Heart left ventricle (tissue), 16 donors: ENCODE measurements around the gene MCC. TPM values are rescaled to one million over a fixed set of nuclear protein-coding genes. Genes with fewer than 3 reads are reported as not detected.

ENCODE experiments used
- ATAC-seq, 4 donors: fragments of 200-7000 bp; cut with Tn5 transposase; one replicate each; pipeline ENCODE4 v1.9.1; 2020 to 2022; ENCODE audit warnings: moderate library complexity in 4 of 4, mild to moderate bottlenecking in 3 of 4, moderate number of reproducible peaks in 1 of 4
- DNase-seq, 5 donors: peaks; one replicate each; pipeline ENCODE4 v3.0.0-alpha.2; 2020
- H3K27ac ChIP-seq, 12 donors: fragments of 200-600 bp; sonication (generic) in 4 of 12; one replicate each; pipeline versions ENCODE4 v1.5.0 to v1.8.0; 2016 to 2022; ENCODE audit warnings: mild to moderate bottlenecking in 2 of 12
- H3K27me3 ChIP-seq, 9 donors: fragments of 200-600 bp; sonication (generic) in 2 of 9; one replicate each; pipeline versions ENCODE4 v1.5.1 to v1.8.0; 2016 to 2022; ENCODE audit warnings: mild to moderate bottlenecking in 3 of 9
- H3K36me3 ChIP-seq, 9 donors: fragments of 200-600 bp; sonication (generic) in 2 of 9; one replicate each; pipeline versions ENCODE4 v1.5.0 to v1.8.0; 2018 to 2022; ENCODE audit warnings: mild to moderate bottlenecking in 2 of 9
- H3K4me1 ChIP-seq, 12 donors: fragments of 200-600 bp; sonication (generic) in 4 of 12; one replicate each; pipeline versions ENCODE4 v1.5.0 to v1.8.0; 2016 to 2022; ENCODE audit warnings: mild to moderate bottlenecking in 3 of 12
- H3K4me3 ChIP-seq, 12 donors: fragments of 200-600 bp; sonication (generic) in 4 of 12; one replicate each; pipeline versions ENCODE4 v1.5.0 to v1.8.0; 2017 to 2022; ENCODE audit warnings: mild to moderate bottlenecking in 9 of 12, moderate library complexity in 4 of 12
- H3K9me3 ChIP-seq, 12 donors: fragments of 200-600 bp; sonication (generic) in 4 of 12; one replicate each; pipeline versions ENCODE4 v1.5.0 to v1.8.0; 2016 to 2022; ENCODE audit warnings: mild to moderate bottlenecking in 1 of 12
- POLR2A ChIP-seq, 2 donors: fragments of 450-650 bp; IDR thresholded peaks; one replicate each; pipeline ENCODE4 v1.6.1; 2017; ENCODE audit warnings: antibody characterized with exemption in 2 of 2, mild to moderate bottlenecking in 2 of 2, moderate library complexity in 2 of 2
- WGBS, 4 donors: extraction: QIAGEN DNeasy Blood & Tissue Kit in 2 of 4; methylation state at CpG; one replicate each; pipeline versions ENCODE4 v1.1.5 to v1.1.7; 2013 to 2018; 5-methylcytosine and 5-hydroxymethylcytosine counted together
- intact Hi-C, 10 donors: fragments of 100-400 bp; cut with DNase I; formaldehyde crosslinking; loops; one replicate each; pipeline versions ENCODE4 v1.11.1 to v1.14.2; 2022
- polyA plus RNA-seq, 2 donors: library from polyadenylated mRNA; stranded (reverse); fragments of 200-250 nt; gene quantifications; one replicate each; pipeline ENCODE4 v1.2.3, GENCODE V29; 2013
- total RNA-seq, 9 donors: library from RNA; depleted of rRNA in 2 of 9; stranded (reverse); fragments of >200 nt in 2 of 9; fragmentation: NEBNext Ultra II Directional in 3 of 9; extraction: Animal tissue kit (Norgen Biotek cat#: 25700) in 3 of 9; gene quantifications; one replicate each; pipeline versions ENCODE4 v1.1.0 to v1.2.4, GENCODE V29; 2016 to 2023
- TF ChIP-seq, protein P1 (sequence below), 12 donors: fragments of 200-600 bp; sonication (generic) in 4 of 12; IDR thresholded peaks; one replicate each; pipeline versions ENCODE4 v1.5.0 to v1.8.0; 2018 to 2022; ENCODE audit warnings: antibody characterized with exemption in 12 of 12, mild to moderate bottlenecking in 5 of 12
- donor health status: ischemic (EF 13 %, LVEDD 7.1; RV severe dilation, severe dysfunction).
- donor health status: healthy with polysubstance abuse.
- donor health status: DM: no; HTN: yes; CAD: no.
- donor health status: DM: no; HTN: no; CAD: no.
- donor health status: ischemic (EF 25% LVEDD 6.9; RV normal size, moderate dysfunction).
- donor health status: ischemic (EF 25% LVEDD 5.7; RV mildly dilated, moderate dysfunction).
- donor health status: healthy.
- donor health status: DM: yes; HTN: yes; CAD: no.
- donor health status: ischemic (EF 35%, LVEDD 5.7; RV mildly dilated, moderate dysfunction).
- donor health status: nonischemic (EF 11% LVEDD 7.7; RV severe dilation, severe dysfunction).
- donor health status: DM: yes; HTN: yes; CAD: no.
- donor health status: PGD.
- donor health status: ischemic (EF 29% LVEDD 5.4; RV normal size, mild dysfunction).
- donor health status: nonischemic (EF 23%, LVEDD 6.1; RV moderate dilation, normal function).

MCC gene
- total and polyA plus RNA-seq, 11 donors: 6.1 to 33.8 (median 24.3) TPM

DNA sequence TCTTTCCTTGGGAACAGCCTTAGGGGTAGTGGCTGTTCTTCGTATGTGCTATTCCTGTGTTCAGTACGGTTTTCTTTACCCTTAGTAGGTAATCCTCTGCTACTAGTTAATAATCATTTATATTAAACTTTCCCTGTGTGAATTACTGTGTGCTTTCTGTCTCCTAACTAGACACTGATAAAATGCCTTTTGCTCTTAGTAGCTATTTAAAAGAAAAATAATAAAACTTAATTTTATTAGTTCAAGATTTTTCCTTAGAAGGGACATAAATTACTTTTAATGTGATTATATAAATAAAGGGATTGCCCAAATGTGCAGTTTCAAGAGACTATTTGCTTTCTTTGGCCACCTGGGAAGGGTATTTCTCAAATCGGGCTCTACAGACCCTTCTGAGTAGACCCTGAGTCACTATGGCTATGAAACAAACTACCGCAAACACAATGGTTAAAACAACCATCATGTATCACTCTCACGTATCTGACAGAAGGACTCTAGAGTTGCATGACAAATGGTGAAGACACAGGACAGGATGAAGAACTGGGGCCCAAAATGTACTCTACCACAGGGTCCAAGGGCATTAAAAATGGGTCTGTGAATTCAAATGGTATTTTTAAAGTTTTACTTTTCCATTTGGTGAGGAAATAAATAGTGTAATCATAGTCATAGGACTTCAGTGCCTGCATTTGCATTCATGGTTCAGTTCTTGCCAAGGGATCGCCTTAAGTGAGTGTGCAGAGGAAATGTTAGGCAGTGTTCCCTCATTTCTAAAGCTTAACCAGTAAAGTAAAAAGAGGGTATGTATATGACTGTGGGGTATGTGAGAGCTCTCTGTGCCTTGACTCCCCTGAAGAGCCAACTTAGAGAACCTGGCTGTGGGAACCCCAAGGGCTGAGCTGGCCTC lies 150.5 kb downstream of the MCC start:
- WGBS, 4 donors: 87 to 91% (median 91%) methylated on average over 6 of the region's 6 CpGs
- Histone ChIP-seq H3K27ac (no peak overlapping the region), H3K4me1 (peaks cover 0 to 17% (median 0%) of the 10 kb centered on the region in 12 donors), H3K9me3 (no peaks in the 10 kb centered on the region), H3K27me3 (no peaks in the 10 kb centered on the region), H3K4me3 (no peak overlapping the region), H3K36me3 (no peaks in the 10 kb centered on the region)
- DNase-seq (no peak), ATAC-seq (no peak)
- intact Hi-C loops: loop anchor here (2.0 to 10.0 kb wide), 7 partner anchors 173 to 1163 kb away; partner anchors contain the start of gene YTHDC2 (in 7 of the 10)
- no peak for TF ChIP-seq POLR2A (IDR thresholded peaks at IDR 0.05)
- TF ChIP-seq, protein P1, sequence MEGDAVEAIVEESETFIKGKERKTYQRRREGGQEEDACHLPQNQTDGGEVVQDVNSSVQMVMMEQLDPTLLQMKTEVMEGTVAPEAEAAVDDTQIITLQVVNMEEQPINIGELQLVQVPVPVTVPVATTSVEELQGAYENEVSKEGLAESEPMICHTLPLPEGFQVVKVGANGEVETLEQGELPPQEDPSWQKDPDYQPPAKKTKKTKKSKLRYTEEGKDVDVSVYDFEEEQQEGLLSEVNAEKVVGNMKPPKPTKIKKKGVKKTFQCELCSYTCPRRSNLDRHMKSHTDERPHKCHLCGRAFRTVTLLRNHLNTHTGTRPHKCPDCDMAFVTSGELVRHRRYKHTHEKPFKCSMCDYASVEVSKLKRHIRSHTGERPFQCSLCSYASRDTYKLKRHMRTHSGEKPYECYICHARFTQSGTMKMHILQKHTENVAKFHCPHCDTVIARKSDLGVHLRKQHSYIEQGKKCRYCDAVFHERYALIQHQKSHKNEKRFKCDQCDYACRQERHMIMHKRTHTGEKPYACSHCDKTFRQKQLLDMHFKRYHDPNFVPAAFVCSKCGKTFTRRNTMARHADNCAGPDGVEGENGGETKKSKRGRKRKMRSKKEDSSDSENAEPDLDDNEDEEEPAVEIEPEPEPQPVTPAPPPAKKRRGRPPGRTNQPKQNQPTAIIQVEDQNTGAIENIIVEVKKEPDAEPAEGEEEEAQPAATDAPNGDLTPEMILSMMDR (IDR thresholded peaks at IDR 0.05): no peak

DNA sequence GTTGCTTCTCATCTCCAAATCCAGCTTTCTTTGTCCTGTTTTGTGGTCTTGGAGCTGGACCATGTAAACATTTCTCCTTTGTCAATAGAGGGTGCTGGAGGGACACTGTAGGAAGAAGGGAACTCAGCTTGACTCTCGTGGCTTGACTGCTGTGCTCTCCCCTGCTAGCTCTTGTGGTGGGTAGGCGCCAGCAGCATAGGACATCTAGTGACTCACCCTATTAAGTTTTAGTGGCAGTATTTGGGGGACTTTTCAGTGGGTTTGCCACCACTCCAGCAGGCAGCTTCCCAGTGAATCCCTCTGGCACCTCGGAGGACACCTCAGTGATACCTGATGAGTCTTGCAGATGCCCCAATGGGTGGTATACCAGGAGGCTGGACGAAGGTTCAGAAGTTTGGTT lies 151.3 kb downstream of the MCC start:
- DNase-seq: peak in 4 of 5 donors; percentile 39 to 53 (median 40)

DNA sequence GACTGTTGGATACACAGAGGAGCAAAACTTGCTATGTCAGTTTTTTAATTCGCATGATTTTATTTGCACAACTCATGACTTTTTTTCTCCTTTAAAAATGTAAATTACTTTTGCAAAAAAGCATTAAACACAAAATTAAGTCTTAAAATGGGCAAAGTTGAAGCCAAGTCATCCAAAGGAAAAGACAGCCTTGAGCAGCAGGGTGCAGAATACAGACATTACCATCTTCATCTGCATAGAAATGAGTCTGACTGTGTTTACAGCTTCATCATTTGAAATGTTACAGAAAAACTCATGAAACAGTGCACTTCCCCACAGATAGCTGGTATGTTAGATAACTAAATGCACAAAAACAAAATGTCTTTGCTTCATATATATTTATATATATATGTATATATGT lies 154.8 kb downstream of the MCC start:
- Histone ChIP-seq H3K4me1 (peaks cover 0 to 17% (median 7%) of the 10 kb centered on the region in 12 donors), H3K27ac (no peak overlapping the region), H3K9me3 (peaks cover 0 to 5% (median 0%) of the 10 kb centered on the region in 12 donors), H3K27me3 (no peaks in the 10 kb centered on the region), H3K36me3 (no peaks in the 10 kb centered on the region), H3K4me3 (no peak overlapping the region)
- no peak for ATAC-seq
- TF ChIP-seq, protein P1 (IDR thresholded peaks at IDR 0.05): no peak
- no peak for TF ChIP-seq POLR2A (IDR thresholded peaks at IDR 0.05)
- WGBS, 4 donors: 85 to 97% (median 95%) methylated on average over 1 of the region's 1 CpG
- intact Hi-C loops: loop anchor here in 7 of 10 donors (5.0 to 10.0 kb wide), 5 partner anchors 271 to 1159 kb away; no protein-coding TSS in a partner anchor
- no peak for DNase-seq

More for the DNA sequence above, 151.3 kb downstream of the MCC start:
- H3K27me3 ChIP-seq: no peaks in the 10 kb centered on the region
- H3K36me3 ChIP-seq: no peaks in the 10 kb centered on the region
- no peak overlapping the region for H3K4me3 ChIP-seq
- 52 to 67% (median 55%) methylated on average over 4 of the region's 4 CpGs for WGBS, 4 donors
- intact Hi-C loops: loop anchor here (2.0 to 10.0 kb wide), 7 partner anchors 174 to 1162 kb away; partner anchors contain the start of gene YTHDC2 (in 7 of the 10)
- H3K27ac ChIP-seq: no peak overlapping the region
- ATAC-seq: peak; percentile 72 to 93 (median 89)
- no peaks in the 10 kb centered on the region for H3K9me3 ChIP-seq
- TF ChIP-seq, protein P1 (IDR thresholded peaks at IDR 0.05): peak; percentile 33 to 70 (median 50)
- TF ChIP-seq POLR2A (IDR thresholded peaks at IDR 0.05): no peak
- peaks cover 0 to 15% (median 0%) of the 10 kb centered on the region in 12 donors for H3K4me1 ChIP-seq

DNA sequence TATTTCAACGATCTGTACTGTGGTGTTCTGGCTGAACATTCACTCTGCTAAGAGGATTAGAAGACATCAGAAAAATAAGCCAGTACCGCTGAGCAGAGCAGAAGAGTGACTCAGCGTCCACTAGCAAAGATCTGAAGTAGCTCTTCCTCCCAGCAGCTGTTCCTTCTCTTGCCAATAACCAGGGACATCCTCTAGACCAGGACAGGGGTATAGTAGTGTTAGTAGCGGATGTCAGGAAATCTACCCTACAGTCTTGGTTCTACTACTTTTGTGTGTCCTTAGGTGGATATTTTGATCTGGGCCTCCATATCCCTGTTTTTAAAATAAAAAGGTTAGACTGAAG lies 157.1 kb downstream of the MCC start:
- ATAC-seq (peak; percentile 26 to 81 (median 72)), DNase-seq (no peak)
- H3K9me3 ChIP-seq: peaks cover 0 to 5% (median 0%) of the 10 kb centered on the region in 12 donors
- no peaks in the 10 kb centered on the region for H3K27me3 ChIP-seq
- no peak overlapping the region for H3K4me3 ChIP-seq
- H3K36me3 ChIP-seq: no peaks in the 10 kb centered on the region
- intact Hi-C loops: loop anchor here in 9 of 10 donors (2.0 to 10.0 kb wide), 6 partner anchors 274 to 1156 kb away; no protein-coding TSS in a partner anchor
- no peak overlapping the region for H3K27ac ChIP-seq
- no peak for TF ChIP-seq POLR2A (IDR thresholded peaks at IDR 0.05)
- TF ChIP-seq, protein P1 (IDR thresholded peaks at IDR 0.05): no peak
- H3K4me1 ChIP-seq: peaks cover 0 to 14% (median 7%) of the 10 kb centered on the region in 12 donors
- WGBS, 4 donors: 67 to 72% (median 70%) methylated on average over 4 of the region's 4 CpGs
